SIG-M5 (cell line): ENCODE measurements around the gene MRPS27.

ENCODE experiments used
- DNase-seq: peaks from one replicate; lab custom pipeline; 2025; lab: John Stamatoyannopoulos, UW

Gene MRPS27

GRCh38 chr5:72231991-72232703 is 87.9 kb downstream of the MRPS27 start:
- peak; percentile 45 for DNase-seq

GRCh38 chr5:72228960-72229359 is 91.1 kb downstream of the MRPS27 start:
- DNase-seq = no peak

- DNase-seq = no peak
Measured at GRCh38 chr5:72226950-72227349, 93.1 kb downstream of the MRPS27 start.

GRCh38 chr5:72225741-72226140 is 94.3 kb downstream of the MRPS27 start:
- no peak for DNase-seq

GRCh38 chr5:72224946-72225463 is 95.0 kb downstream of the MRPS27 start:
- no peak for DNase-seq

GRCh38 chr5:72223371-72223770 is 96.7 kb downstream of the MRPS27 start:
- no peak for DNase-seq

- no peak for DNase-seq
Measured at GRCh38 chr5:72222521-72222920, 97.5 kb downstream of the MRPS27 start.

- no peak for DNase-seq
Measured at GRCh38 chr5:72221541-72221940, 98.5 kb downstream of the MRPS27 start.

- no peak for DNase-seq
Measured at GRCh38 chr5:72221099-72221498, 98.9 kb downstream of the MRPS27 start.

- DNase-seq = no peak
Measured at GRCh38 chr5:72216756-72217155, 103.3 kb downstream of the MRPS27 start.

- no peak for DNase-seq
Measured at GRCh38 chr5:72214168-72214567, 105.9 kb downstream of the MRPS27 start.

GRCh38 chr5:72213482-72213881 is 106.6 kb downstream of the MRPS27 start:
- no peak for DNase-seq

GRCh38 chr5:72212171-72212570 is 107.9 kb downstream of the MRPS27 start:
- no peak for DNase-seq

- DNase-seq = no peak
Measured at GRCh38 chr5:72210888-72211678, 109.0 kb downstream of the MRPS27 start.

GRCh38 chr5:72209147-72210115 is 110.6 kb downstream of the MRPS27 start:
- no peak for DNase-seq

GRCh38 chr5:72208324-72208926 is 111.6 kb downstream of the MRPS27 start:
- DNase-seq = no peak

GRCh38 chr5:72206994-72207393 is 113.0 kb downstream of the MRPS27 start:
- DNase-seq = no peak

GRCh38 chr5:72206160-72206559 is 113.9 kb downstream of the MRPS27 start:
- no peak for DNase-seq

GRCh38 chr5:72205431-72206009 is 114.5 kb downstream of the MRPS27 start:
- no peak for DNase-seq

- DNase-seq = no peak
Measured at GRCh38 chr5:72204946-72205345, 115.1 kb downstream of the MRPS27 start.

- no peak for DNase-seq
Measured at GRCh38 chr5:72203251-72203845, 116.7 kb downstream of the MRPS27 start.
